HL-60 (cell line): ENCODE measurements around the gene SHLD1.

Source experiments
- CTCF ChIP-seq: IDR thresholded peaks from one replicate; pipeline ENCODE4 v1.5.1; 2011; ENCODE audit warnings: low read length, control low read depth, inconsistent platforms; ENCODE audit not compliant: insufficient read depth
- POLR2AphosphoS5 ChIP-seq: IDR thresholded peaks from 2 replicates; pipeline ENCODE4 v1.6.1; 2012; ENCODE audit warnings: low read depth

GRCh38 chr20:5840411-5841002 is 90.3 kb downstream of the SHLD1 start:
- TF ChIP-seq POLR2AphosphoS5 (no peak), CTCF (no peak)
